GM19468 (cell line): ENCODE results near the gene SYS1.
A peak's percentile ranks its signal among the peaks of the same experiment; 100 is the strongest.

Experiments
- ATAC-seq: cut with Tn5 transposase; IDR thresholded peaks from one replicate; pipeline ENCODE4 v1.9.1; 2021; ENCODE audit warnings: mild to moderate bottlenecking, moderate library complexity, moderate number of reproducible peaks; ENCODE audit not compliant: unreplicated experiment; ENCODE audit errors: extremely low read depth

Gene SYS1

DNA sequence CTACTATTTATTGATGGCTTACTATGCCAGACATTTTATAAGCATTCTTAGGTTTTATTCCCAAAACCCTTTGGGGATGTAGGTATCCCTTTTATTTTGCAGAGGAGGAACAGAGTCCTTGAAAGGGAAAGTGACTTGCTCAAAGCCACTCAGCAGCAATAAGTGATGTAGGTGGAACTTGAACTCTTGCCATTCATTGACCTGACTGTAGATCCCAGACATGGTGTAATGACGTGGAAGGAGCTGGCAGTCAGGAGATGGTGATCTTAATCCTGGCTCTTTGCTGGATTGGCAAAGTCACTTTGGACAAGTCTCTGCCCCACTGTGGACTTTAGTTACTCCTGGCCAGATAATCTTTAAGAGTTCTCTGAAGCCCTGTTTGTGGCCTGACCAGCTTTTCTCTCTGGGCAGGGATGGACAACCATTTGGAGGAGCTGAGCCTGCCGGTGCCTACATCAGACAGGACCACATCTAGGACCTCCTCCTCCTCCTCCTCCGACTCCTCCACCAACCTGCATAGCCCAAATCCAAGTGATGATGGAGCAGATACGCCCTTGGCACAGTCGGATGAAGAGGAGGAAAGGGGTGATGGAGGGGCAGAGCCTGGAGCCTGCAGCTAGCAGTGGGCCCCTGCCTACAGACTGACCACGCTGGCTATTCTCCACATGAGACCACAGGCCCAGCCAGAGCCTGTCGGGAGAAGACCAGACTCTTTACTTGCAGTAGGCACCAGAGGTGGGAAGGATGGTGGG is 46.7 kb downstream of the SYS1 start:
- no peak for ATAC-seq

DNA sequence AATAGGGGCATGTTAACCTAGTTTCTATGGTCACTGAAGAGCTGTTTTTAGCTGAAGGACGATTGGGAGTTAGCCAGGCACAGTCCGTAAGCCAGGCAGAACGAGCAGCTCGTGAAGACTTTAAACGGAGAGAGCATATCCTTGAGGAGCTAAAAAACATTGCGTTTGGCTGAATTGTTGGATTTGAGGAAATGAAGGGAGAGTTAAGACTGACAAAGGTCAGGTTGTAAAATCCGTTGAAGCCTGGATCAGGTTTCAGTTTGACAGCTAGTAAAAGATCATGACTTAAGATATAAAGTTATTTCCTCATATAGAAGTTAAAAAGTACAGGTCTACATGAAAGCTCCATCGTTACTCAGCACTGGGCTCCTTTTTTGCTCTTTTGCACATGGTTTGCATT is 47.9 kb downstream of the SYS1 start:
- ATAC-seq = no peak

DNA sequence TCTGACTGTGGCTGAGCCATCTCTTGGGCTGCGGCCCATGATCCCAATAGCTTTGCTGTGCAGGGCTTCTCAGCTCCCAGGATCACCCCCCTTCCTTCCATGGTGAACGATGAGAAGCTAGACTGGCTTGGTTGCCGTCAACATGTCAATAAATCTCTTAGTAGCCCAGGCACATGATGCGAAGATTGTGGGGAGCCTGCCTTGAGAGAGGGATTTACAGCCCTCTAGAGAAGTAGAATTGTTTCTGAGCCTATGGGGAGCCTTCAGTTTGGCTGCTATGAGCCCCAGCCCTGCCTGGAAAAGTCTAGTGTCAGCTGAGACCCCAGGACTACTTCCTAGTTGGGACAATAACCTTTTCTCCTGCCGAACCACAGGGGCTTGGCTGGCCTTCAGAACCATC is 49.7 kb downstream of the SYS1 start:
- no peak for ATAC-seq

DNA sequence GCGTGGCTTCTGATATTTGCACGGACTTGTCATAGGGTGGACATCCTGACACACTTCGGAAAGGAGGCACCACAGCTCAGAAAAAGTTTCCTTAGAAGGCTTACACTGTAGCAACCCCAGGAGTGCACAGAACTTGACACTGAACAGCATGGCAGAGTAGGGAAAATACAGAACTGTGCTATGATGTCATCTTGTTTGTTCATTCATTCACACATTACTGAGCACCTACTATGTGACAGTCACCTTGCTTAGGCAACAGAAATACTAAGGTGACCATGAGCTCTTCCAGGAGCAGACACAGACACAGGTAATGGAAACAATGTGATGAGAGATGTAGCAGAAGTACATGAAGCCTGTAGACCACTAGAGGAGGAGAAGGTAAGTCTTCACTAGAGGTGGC is 50.5 kb downstream of the SYS1 start:
- no peak for ATAC-seq

DNA sequence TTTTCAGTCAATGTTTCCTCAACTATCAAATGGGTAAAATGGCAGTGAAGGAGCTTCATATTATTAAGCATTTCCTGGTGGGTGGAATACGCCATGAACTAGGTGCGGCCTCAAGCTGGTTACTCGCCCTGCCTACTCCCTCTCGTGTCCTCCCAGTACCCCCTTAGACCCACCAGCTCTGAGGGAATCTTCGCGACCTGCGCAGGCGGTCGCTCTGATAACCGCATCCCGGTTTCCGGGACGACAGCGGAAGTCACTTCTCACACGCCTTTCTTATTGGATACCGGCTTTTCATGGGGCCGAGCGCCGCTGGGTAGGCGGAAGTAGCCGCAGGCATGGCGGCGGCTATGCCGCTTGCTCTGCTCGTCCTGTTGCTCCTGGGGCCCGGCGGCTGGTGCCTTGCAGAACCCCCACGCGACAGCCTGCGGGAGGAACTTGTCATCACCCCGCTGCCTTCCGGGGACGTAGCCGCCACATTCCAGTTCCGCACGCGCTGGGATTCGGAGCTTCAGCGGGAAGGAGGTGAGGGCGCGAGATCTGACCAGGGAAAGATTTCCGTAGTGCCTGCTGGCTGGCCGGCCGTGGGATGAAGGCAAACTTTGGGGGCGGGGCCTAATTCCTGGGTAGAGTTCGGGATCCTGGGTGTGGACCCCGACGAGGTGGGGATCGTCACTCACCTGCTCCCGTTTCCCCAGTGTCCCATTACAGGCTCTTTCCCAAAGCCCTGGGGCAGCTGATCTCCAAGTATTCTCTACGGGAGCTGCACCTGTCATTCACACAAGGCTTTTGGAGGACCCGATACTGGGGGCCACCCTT is 53.1 kb downstream of the SYS1 start, which contains the start of gene PIGT:
PIGT (plus strand) TSS at position 320 of the 816 bp plus-strand sequence; CDS start at position 336, 16 bp downstream.
- ATAC-seq = peak; percentile 48

DNA sequence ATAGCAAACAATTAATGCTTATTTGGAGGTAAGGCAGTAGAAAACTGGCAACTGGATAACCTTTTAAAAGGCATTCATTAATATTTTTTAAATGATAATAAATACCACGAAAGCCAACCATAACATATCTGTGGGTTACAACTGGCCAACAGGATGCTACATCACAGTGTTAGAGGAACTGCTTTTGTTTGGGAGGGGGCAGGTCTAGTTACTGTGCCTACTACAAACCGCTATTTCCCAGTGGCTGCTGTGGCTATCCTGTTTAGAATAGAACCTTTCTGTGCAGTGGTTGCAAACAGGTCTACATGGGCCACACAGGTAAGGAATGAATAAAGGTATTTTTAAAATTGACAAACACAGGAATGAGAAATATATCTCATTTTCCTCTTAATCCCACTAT is 54.0 kb downstream of the SYS1 start:
- no peak for ATAC-seq
